Measurements from ENCODE around the gene LDHD.

GRCh38 chr16:75101635-75102034 lies 14.9 kb downstream of the LDHD start:
- no peak for TF ChIP-seq POLR2A (IDR thresholded peaks at IDR 0.05)
- TF ChIP-seq CTCF (IDR thresholded peaks at IDR 0.05): no peak
